SK-N-SH treated with all-trans-retinoic acid at 6 μM for 48 hours (cell line): ENCODE results near the gene FARP1.

Experiments used
- ATAC-seq: fragments of 200-7000 bp; cut with Tn5 transposase; 3 replicates; pipeline ENCODE4 v1.9.1; 2020; ENCODE audit warnings: mild to moderate bottlenecking, moderate library complexity
- BACH2 ChIP-seq: fragments of 250-450 bp; sonication (Bioruptor Pico); IDR thresholded peaks from 2 replicates; pipeline ENCODE4 v1.9.0; 2021; ENCODE audit warnings: mild to moderate bottlenecking, borderline replicate concordance
- CSDC2 ChIP-seq: fragments of 250-450 bp; sonication (Bioruptor Pico); IDR thresholded peaks from 2 replicates; pipeline ENCODE4 v1.5.0; 2020; ENCODE audit warnings: mild to moderate bottlenecking, moderate library complexity
- ESRRG ChIP-seq: fragments of 250-450 bp; sonication (Bioruptor Pico); IDR thresholded peaks from 2 replicates; pipeline ENCODE4 v1.6.1; 2021; ENCODE audit warnings: mild to moderate bottlenecking
- GLIS3 ChIP-seq: fragments of 250-450 bp; sonication (Bioruptor Pico); IDR thresholded peaks from 2 replicates; pipeline ENCODE4 v1.5.0; 2020; ENCODE audit warnings: mild to moderate bottlenecking, moderate library complexity
- OSR1 ChIP-seq: fragments of 250-450 bp; sonication (Bioruptor Pico); IDR thresholded peaks from 2 replicates; pipeline ENCODE4 v1.8.0; 2022; ENCODE audit warnings: moderate library complexity, mild to moderate bottlenecking, inconsistent platforms
- PPARA ChIP-seq: fragments of 250-450 bp; sonication (Bioruptor Pico); IDR thresholded peaks from 2 replicates; pipeline ENCODE4 v1.5.0; 2020; ENCODE audit warnings: mild to moderate bottlenecking, borderline replicate concordance
- RARB ChIP-seq: fragments of 250-450 bp; sonication (Bioruptor Pico); IDR thresholded peaks from 2 replicates; pipeline ENCODE4 v1.8.0; 2021; ENCODE audit warnings: mild to moderate bottlenecking, moderate library complexity
- SNAI2 ChIP-seq: fragments of 250-450 bp; sonication (Bioruptor Pico); IDR thresholded peaks from 2 replicates; pipeline ENCODE4 v1.5.0; 2020; ENCODE audit warnings: mild to moderate bottlenecking, moderate library complexity
- TCF4 ChIP-seq: fragments of 250-450 bp; sonication (Bioruptor Pico); IDR thresholded peaks from 2 replicates; pipeline ENCODE4 v1.8.0; 2021; ENCODE audit warnings: mild to moderate bottlenecking, moderate library complexity, borderline replicate concordance
- ZC3H10 ChIP-seq: fragments of 250-450 bp; sonication (Bioruptor Pico); IDR thresholded peaks from 2 replicates; pipeline ENCODE4 v1.5.1; 2021; ENCODE audit warnings: mild to moderate bottlenecking, moderate library complexity
- ZFP3 ChIP-seq: fragments of 250-450 bp; sonication (Bioruptor Pico); IDR thresholded peaks from 2 replicates; pipeline ENCODE4 v1.5.0; 2020; ENCODE audit warnings: mild to moderate bottlenecking, moderate library complexity
- ZFP30 ChIP-seq: fragments of 450-650 bp; formaldehyde crosslinking; IDR thresholded peaks from 2 replicates; pipeline ENCODE4 v1.5.0; 2022; ENCODE audit warnings: mild to moderate bottlenecking, moderate library complexity
- ZNF565 ChIP-seq: fragments of 450-650 bp; formaldehyde crosslinking; conservative IDR thresholded peaks from 2 replicates; pipeline ENCODE4 v1.5.0; 2020; ENCODE audit warnings: low read depth, mild to moderate bottlenecking, moderate library complexity
- ZNF70 ChIP-seq: fragments of 450-650 bp; formaldehyde crosslinking; IDR thresholded peaks from 2 replicates; pipeline ENCODE4 v1.5.0; 2020; ENCODE audit warnings: mild to moderate bottlenecking, moderate library complexity
- ZNF8 ChIP-seq: fragments of 450-650 bp; formaldehyde crosslinking; IDR thresholded peaks from 2 replicates; pipeline ENCODE4 v1.5.0; 2020; ENCODE audit warnings: mild to moderate bottlenecking, moderate library complexity
- TF ChIP-seq, protein P1 (sequence below): fragments of 250-450 bp; sonication (Bioruptor Pico); IDR thresholded peaks from 2 replicates; pipeline ENCODE4 v1.8.0; 2020; ENCODE audit warnings: mild to moderate bottlenecking, moderate library complexity, borderline replicate concordance
- TF ChIP-seq, protein P2 (sequence below): fragments of 250-450 bp; sonication (Bioruptor Pico); IDR thresholded peaks from 2 replicates; pipeline ENCODE4 v1.8.0; 2021; ENCODE audit warnings: low read depth, mild to moderate bottlenecking, moderate library complexity, borderline replicate concordance
- TF ChIP-seq, protein P3 (sequence below): fragments of 250-450 bp; sonication (Bioruptor Pico); IDR thresholded peaks from 2 replicates; pipeline ENCODE4 v1.5.1; 2020; ENCODE audit warnings: low read depth, mild to moderate bottlenecking, moderate library complexity
- TF ChIP-seq, protein P4 (sequence below): fragments of 250-450 bp; sonication (Bioruptor Pico); IDR thresholded peaks from 2 replicates; pipeline ENCODE4 v1.5.1; 2021; ENCODE audit warnings: mild to moderate bottlenecking, moderate library complexity

Gene FARP1

DNA sequence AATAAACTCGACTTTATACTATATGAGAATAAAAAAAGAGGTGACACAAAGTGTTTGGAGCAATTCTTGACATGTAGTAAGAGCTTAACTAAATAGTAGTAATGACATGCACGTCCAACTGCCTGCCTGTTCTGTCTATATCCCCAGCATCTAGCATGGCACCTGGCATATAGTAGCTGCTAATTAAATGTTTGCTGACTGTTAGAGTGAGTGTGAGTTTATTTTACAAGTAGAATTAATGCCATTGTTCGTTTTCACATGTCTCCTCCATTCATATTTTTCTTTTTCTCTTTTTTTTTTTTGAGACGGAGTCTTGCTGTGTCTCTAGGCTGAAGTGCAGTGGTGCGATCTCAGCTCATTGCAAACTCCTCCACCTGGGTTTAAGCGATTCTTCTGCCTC, 72.6 kb downstream of the FARP1 start:
- TF ChIP-seq, protein P1, sequence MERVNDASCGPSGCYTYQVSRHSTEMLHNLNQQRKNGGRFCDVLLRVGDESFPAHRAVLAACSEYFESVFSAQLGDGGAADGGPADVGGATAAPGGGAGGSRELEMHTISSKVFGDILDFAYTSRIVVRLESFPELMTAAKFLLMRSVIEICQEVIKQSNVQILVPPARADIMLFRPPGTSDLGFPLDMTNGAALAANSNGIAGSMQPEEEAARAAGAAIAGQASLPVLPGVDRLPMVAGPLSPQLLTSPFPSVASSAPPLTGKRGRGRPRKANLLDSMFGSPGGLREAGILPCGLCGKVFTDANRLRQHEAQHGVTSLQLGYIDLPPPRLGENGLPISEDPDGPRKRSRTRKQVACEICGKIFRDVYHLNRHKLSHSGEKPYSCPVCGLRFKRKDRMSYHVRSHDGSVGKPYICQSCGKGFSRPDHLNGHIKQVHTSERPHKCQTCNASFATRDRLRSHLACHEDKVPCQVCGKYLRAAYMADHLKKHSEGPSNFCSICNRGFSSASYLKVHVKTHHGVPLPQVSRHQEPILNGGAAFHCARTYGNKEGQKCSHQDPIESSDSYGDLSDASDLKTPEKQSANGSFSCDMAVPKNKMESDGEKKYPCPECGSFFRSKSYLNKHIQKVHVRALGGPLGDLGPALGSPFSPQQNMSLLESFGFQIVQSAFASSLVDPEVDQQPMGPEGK (CRISPR knock-in tag): no peak
- TF ChIP-seq ZFP3: no peak
- TF ChIP-seq ESRRG (CRISPR knock-in tag): no peak
- TF ChIP-seq, all 23 proteins: peak for 0
- no peak for ATAC-seq

DNA sequence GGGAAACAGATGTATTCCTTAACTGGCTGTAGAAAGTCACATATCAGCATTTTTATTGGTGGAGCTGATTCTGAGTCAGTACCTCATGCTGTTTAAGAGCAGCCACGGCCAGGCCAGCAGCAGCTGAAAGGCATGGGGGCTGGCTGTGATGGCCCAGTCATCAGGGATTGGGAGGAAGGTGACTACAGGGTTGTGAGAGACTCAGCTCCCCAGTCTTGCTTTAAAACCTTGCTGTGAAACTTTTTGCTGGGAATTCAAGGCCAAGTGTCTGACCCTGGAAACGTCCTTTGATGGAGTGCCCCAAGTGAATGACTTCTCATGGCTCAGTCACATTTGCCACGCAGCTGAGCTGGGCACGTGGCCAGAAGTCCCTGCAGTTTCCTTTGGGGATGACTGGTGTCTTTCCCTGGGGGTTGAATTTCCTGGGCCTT, 73.3 kb downstream of the FARP1 start:
- ATAC-seq: peak; percentile 50
- TF ChIP-seq, protein P2, sequence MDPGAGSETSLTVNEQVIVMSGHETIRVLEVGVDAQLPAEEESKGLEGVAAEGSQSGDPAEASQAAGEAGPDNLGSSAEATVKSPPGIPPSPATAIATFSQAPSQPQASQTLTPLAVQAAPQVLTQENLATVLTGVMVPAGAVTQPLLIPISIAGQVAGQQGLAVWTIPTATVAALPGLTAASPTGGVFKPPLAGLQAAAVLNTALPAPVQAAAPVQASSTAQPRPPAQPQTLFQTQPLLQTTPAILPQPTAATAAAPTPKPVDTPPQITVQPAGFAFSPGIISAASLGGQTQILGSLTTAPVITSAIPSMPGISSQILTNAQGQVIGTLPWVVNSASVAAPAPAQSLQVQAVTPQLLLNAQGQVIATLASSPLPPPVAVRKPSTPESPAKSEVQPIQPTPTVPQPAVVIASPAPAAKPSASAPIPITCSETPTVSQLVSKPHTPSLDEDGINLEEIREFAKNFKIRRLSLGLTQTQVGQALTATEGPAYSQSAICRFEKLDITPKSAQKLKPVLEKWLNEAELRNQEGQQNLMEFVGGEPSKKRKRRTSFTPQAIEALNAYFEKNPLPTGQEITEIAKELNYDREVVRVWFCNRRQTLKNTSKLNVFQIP (CRISPR knock-in tag): 0 out of 2 replicates have a peak, but pooled peaks have one; percentile 33
- TF ChIP-seq PPARA (CRISPR knock-in tag): no peak

DNA sequence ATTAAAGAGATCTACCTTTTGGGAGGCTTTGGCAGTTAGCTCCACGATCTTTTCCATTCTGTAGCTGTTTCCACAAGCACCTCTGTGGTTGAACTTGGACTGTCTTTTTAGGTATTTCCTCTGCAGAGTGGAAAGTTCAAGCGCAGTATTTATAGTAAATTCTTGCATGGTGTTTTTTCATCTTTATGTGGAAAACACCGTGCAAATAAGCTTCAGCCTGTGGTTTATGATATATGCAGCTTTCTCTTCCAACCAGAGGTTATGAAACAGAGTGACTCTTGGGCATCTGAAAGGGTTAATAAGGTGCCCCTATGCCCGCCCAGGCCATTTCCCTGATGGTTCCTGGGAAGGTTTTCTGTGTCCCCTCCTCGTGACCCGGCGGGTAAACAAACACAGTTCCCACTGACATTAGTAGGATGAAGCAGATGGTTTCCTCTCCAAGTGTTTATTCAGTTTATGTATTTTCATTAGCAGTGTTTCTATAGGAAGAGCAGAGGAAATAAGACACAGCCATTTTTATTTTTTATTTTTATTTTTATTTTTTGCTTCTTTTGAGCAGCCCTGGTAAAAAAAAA, 73.9 kb downstream of the FARP1 start:
- TF ChIP-seq ZNF8: no peak
- TF ChIP-seq BACH2: no peak
- no peak for TF ChIP-seq ZNF565
- TF ChIP-seq ZFP3: no peak
- TF ChIP-seq OSR1 (CRISPR knock-in tag): no peak
- TF ChIP-seq, protein P1 (CRISPR knock-in tag): no peak
- no peak for TF ChIP-seq ZC3H10
- no peak for TF ChIP-seq GLIS3 (CRISPR knock-in tag)
- TF ChIP-seq, protein P2 (CRISPR knock-in tag): no peak
- no peak for TF ChIP-seq ESRRG (CRISPR knock-in tag)
- TF ChIP-seq, protein P3, sequence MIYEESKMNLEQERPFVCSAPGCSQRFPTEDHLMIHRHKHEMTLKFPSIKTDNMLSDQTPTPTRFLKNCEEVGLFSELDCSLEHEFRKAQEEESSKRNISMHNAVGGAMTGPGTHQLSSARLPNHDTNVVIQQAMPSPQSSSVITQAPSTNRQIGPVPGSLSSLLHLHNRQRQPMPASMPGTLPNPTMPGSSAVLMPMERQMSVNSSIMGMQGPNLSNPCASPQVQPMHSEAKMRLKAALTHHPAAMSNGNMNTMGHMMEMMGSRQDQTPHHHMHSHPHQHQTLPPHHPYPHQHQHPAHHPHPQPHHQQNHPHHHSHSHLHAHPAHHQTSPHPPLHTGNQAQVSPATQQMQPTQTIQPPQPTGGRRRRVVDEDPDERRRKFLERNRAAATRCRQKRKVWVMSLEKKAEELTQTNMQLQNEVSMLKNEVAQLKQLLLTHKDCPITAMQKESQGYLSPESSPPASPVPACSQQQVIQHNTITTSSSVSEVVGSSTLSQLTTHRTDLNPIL (CRISPR knock-in tag): no peak
- no peak for TF ChIP-seq SNAI2 (CRISPR knock-in tag)
- no peak for TF ChIP-seq CSDC2 (CRISPR knock-in tag)
- TF ChIP-seq ZNF70 (CRISPR knock-in tag): no peak
- TF ChIP-seq TCF4 (CRISPR knock-in tag): no peak
- TF ChIP-seq ZFP30 (CRISPR knock-in tag): no peak
- TF ChIP-seq, all 23 proteins: peak for 0
- no peak for ATAC-seq

DNA sequence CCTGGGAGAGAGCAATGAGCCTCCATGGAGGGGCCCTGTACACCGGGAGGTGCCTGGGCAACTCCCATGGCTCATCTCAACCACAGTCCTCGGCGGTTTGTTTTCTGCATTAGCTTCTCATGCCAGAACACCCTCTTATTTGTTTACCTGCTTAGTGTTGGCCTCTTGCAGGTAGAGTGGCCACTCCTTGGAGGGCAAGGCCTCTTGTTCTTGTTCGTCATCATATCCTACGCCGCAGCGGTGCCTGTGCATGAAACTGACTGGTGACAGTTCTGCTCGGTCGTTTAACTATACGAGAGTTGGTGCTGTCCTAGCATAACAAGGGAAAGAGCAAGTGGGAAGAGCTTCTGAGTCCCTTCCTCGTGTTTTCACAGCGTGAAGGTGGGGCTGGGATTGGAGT, 74.7 kb downstream of the FARP1 start:
- ATAC-seq: no peak
- TF ChIP-seq TCF4 (CRISPR knock-in tag): no peak

DNA sequence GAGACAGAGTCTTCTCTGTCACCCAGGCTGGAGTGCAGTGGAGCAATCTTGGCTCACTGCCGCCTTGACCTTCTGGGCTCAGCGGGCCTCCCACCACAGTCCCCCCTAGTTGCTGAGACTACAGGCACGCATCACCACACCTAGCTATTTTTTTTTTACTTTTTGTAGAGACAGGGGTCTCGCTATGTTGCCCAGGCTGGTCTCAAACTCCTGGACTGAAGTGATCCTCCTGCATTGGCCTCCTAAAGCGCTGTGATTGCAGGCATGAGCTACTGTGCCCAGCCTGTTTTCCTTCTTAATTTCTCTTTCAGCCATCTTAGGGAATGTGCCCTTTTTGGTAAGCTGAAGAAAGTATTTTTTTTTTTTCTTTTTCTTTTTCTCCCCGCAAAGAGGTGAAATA, 76.8 kb downstream of the FARP1 start:
- TF ChIP-seq ZFP30 (CRISPR knock-in tag): no peak
- no peak for TF ChIP-seq TCF4 (CRISPR knock-in tag)
- TF ChIP-seq, protein P2 (CRISPR knock-in tag): no peak
- TF ChIP-seq GLIS3 (CRISPR knock-in tag): no peak
- no peak for TF ChIP-seq ZNF70 (CRISPR knock-in tag)
- no peak for TF ChIP-seq ZNF8
- TF ChIP-seq SNAI2 (CRISPR knock-in tag): no peak
- no peak for TF ChIP-seq CSDC2 (CRISPR knock-in tag)
- no peak for TF ChIP-seq ZC3H10
- no peak for TF ChIP-seq PPARA (CRISPR knock-in tag)
- TF ChIP-seq, protein P1 (CRISPR knock-in tag): no peak
- TF ChIP-seq, protein P4, sequence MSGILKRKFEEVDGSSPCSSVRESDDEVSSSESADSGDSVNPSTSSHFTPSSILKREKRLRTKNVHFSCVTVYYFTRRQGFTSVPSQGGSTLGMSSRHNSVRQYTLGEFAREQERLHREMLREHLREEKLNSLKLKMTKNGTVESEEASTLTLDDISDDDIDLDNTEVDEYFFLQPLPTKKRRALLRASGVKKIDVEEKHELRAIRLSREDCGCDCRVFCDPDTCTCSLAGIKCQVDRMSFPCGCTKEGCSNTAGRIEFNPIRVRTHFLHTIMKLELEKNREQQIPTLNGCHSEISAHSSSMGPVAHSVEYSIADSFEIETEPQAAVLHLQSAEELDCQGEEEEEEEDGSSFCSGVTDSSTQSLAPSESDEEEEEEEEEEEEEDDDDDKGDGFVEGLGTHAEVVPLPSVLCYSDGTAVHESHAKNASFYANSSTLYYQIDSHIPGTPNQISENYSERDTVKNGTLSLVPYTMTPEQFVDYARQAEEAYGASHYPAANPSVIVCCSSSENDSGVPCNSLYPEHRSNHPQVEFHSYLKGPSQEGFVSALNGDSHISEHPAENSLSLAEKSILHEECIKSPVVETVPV (CRISPR knock-in tag): no peak
- TF ChIP-seq RARB (CRISPR knock-in tag): no peak
- no peak for ATAC-seq
